OCI-LY1 (cell line): ENCODE results near the gene RNF144A.
"Not testable (repeated sequence)": the region's sequence is repeated elsewhere in the genome, so short reads cannot be mapped to it uniquely, and the experiment has no call there.

Experiments
- H2AFZ ChIP-seq: fragments of 200-600 bp; sonication (generic), shearing (Covaris generic); 2 replicates; pipeline ENCODE4 v1.6.0; 2014; ENCODE audit warnings: antibody characterized with exemption, mild to moderate bottlenecking, low read length
- H3F3A ChIP-seq: fragments of 200-600 bp; sonication (generic), shearing (Covaris generic); 2 replicates; pipeline ENCODE4 v1.6.0; 2014; ENCODE audit warnings: mild to moderate bottlenecking, antibody characterized with exemption, low read length, moderate library complexity; ENCODE audit not compliant: insufficient read depth
- H3K27ac ChIP-seq: fragments of 200-600 bp; sonication (generic); 2 replicates; pipeline ENCODE4 v1.5.1; 2014; ENCODE audit warnings: low read length, mixed run types, mild to moderate bottlenecking, low read depth; ENCODE audit not compliant: poor library complexity, severe bottlenecking
- H3K27me3 ChIP-seq: fragments of 200-600 bp; sonication (generic); 2 replicates; pipeline ENCODE4 v1.6.0; 2014; ENCODE audit warnings: antibody characterized with exemption, mild to moderate bottlenecking, low read length, moderate library complexity; ENCODE audit not compliant: insufficient read depth
- H3K36me3 ChIP-seq: fragments of 200-600 bp; sonication (generic); 2 replicates; pipeline ENCODE4 v1.6.1; 2014; ENCODE audit warnings: mild to moderate bottlenecking, antibody characterized with exemption, low read length, moderate library complexity, mixed read lengths; ENCODE audit not compliant: insufficient read depth
- H3K4me1 ChIP-seq: fragments of 200-600 bp; sonication (generic); 2 replicates; pipeline ENCODE4 v1.5.1; 2014; ENCODE audit warnings: mild to moderate bottlenecking, low read length, moderate library complexity; ENCODE audit not compliant: insufficient read depth, severe bottlenecking
- H3K4me2 ChIP-seq: fragments of 200-600 bp; sonication (generic), shearing (Covaris generic); 2 replicates; pipeline ENCODE4 v1.6.1; 2014; ENCODE audit warnings: low read length
- H3K4me3 ChIP-seq: fragments of 200-600 bp; sonication (generic); 2 replicates; pipeline ENCODE4 v1.5.1; 2014; ENCODE audit warnings: low read length, low read depth, mild to moderate bottlenecking, mixed read lengths; ENCODE audit not compliant: poor library complexity, severe bottlenecking
- H3K79me2 ChIP-seq: fragments of 200-600 bp; shearing (Covaris generic); 2 replicates; pipeline ENCODE4 v1.6.1; 2016; ENCODE audit warnings: mixed run types, low read length, mixed read lengths; ENCODE audit not compliant: insufficient read depth
- H3K9ac ChIP-seq: fragments of 200-600 bp; sonication (generic), shearing (Covaris generic); 2 replicates; pipeline ENCODE4 v1.6.1; 2014; ENCODE audit warnings: mild to moderate bottlenecking, low read length, mixed read lengths
- H3K9me2 ChIP-seq: fragments of 200-600 bp; sonication (generic), shearing (Covaris generic); 2 replicates; pipeline ENCODE4 v1.6.1; 2014; ENCODE audit warnings: low read depth, mild to moderate bottlenecking, low read length, mixed read lengths
- H3K9me3 ChIP-seq: fragments of 200-600 bp; shearing (Covaris generic); 2 replicates; pipeline ENCODE4 v1.6.1; 2014; ENCODE audit warnings: low read length, mixed read lengths
- H4K20me1 ChIP-seq: fragments of 200-600 bp; sonication (generic), shearing (Covaris generic); 2 replicates; pipeline ENCODE4 v1.6.0; 2016; ENCODE audit warnings: mild to moderate bottlenecking, low read length; ENCODE audit not compliant: insufficient read depth
- EZH2 ChIP-seq: fragments of 200-600 bp; sonication (generic), shearing (Covaris generic); IDR thresholded peaks from 2 replicates; pipeline ENCODE4 v1.8.0; 2017; ENCODE audit warnings: borderline replicate concordance, mixed run types, mild to moderate bottlenecking, antibody characterized with exemption, low read length, moderate library complexity, mixed read lengths
- TF ChIP-seq, protein P1 (sequence below): fragments of 200-600 bp; sonication (generic), shearing (Covaris generic); IDR thresholded peaks from 2 replicates; pipeline ENCODE4 v1.5.1; 2017; ENCODE audit warnings: mild to moderate bottlenecking, antibody characterized with exemption, low read length, moderate library complexity, mixed read lengths

RNF144A gene

DNA sequence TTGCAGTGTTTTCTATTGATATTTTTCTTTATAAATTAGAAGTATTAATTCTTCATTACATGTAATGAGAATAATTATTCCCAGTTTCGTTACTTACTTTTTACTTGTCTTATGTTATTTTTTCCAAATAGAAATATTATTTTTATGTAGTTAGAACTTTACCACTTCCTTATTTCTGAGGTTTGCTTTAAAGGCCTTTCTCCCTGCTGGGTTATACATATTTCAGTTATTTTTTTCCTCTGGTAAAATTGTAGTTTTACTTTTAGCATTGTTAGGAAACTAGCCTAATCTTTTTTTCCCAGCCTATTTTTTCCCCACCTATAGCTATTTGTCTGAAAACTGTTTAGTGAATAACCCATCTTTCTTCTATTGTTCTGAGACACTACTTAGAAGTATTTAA lies 17.1 kb downstream of the RNF144A start:
- Histone ChIP-seq H2AFZ (no peak overlapping the region), H4K20me1 (no peaks in the 10 kb centered on the region), H3K9me2 (no peaks in the 10 kb centered on the region), H3K4me1 (no peaks in the 10 kb centered on the region), H3K9me3 (no peaks in the 10 kb centered on the region), H3K36me3 (no peaks in the 10 kb centered on the region), H3K4me3 (no peak overlapping the region), H3K4me2 (no peak overlapping the region), H3K27ac (no peak overlapping the region), H3K27me3 (no peaks in the 10 kb centered on the region), H3F3A (no peaks in the 10 kb centered on the region), H3K79me2 (no peaks in the 10 kb centered on the region), H3K9ac (no peak overlapping the region)
- TF ChIP-seq EZH2, result no peak
- TF ChIP-seq, protein P1, sequence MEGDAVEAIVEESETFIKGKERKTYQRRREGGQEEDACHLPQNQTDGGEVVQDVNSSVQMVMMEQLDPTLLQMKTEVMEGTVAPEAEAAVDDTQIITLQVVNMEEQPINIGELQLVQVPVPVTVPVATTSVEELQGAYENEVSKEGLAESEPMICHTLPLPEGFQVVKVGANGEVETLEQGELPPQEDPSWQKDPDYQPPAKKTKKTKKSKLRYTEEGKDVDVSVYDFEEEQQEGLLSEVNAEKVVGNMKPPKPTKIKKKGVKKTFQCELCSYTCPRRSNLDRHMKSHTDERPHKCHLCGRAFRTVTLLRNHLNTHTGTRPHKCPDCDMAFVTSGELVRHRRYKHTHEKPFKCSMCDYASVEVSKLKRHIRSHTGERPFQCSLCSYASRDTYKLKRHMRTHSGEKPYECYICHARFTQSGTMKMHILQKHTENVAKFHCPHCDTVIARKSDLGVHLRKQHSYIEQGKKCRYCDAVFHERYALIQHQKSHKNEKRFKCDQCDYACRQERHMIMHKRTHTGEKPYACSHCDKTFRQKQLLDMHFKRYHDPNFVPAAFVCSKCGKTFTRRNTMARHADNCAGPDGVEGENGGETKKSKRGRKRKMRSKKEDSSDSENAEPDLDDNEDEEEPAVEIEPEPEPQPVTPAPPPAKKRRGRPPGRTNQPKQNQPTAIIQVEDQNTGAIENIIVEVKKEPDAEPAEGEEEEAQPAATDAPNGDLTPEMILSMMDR, result no peak

DNA sequence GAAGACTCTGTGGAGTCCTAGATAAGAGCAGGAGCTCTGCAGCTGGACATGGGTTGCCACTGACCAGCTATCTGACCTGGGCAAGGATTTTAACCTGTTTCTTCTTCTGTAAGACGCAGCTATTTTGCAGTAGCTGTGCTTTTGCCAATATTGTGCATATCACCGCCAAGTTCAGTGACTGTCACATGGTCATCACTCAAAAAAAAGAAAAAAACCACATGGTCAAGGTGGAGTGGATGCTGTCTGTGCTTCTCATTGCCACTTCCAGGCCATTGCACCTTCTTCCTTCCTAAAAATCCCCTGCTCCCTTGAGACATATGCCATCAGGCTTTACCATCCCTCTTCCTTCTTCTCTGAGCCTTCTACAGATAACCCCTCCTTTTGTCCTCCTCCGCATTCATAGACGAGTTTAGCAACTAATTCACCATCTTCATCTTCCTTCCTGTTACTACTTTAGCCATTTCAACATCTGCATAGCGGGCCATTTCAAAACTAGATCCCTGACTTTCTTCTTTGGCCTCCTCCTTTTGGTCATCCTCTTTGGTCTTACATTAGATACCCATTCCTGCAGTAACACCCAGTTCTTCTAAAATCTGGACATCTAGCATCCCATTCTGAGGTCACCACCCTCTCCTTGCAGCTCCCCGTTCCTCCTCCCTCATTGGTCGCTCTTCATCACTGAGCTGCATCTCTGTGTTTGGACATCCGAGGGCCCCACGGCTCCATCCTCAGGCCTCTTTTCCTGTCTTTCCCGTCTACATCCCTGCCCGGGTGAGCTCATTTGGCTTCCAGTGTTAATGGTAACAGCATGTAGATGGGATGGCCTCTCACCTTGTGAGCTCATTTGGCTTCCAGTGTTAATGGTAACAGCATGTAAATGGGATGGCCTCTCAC lies 17.8 kb downstream of the RNF144A start:
- Histone ChIP-seq H3K27me3 (no peaks in the 10 kb centered on the region), H3K79me2 (no peaks in the 10 kb centered on the region), H3K4me2 (no peak overlapping the region), H3K36me3 (no peaks in the 10 kb centered on the region), H3K9ac (no peak overlapping the region), H2AFZ (no peak overlapping the region), H4K20me1 (no peaks in the 10 kb centered on the region), H3K4me3 (no peak overlapping the region), H3K9me2 (no peaks in the 10 kb centered on the region), H3K4me1 (no peaks in the 10 kb centered on the region), H3F3A (no peaks in the 10 kb centered on the region), H3K9me3 (no peaks in the 10 kb centered on the region), H3K27ac (no peak overlapping the region)
- TF ChIP-seq, protein P1, result no peak
- no peak for TF ChIP-seq EZH2

DNA sequence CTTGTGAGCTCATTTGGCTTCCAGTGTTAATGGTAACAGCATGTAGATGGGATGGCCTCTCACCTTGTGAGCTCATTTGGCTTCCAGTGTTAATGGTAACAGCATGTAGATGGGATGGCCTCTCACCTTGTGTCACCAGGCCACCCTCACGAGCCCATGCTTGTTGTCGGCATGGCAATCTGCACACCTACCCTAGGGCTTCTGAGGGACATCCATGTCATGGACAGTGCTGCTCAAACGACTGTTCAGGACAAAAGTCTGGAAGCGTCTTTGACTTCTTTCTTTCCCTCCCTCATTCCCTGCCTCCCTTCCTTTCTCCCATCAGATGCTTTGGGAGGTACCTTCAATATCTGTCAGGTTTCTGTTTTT lies 18.4 kb downstream of the RNF144A start:
- H3K27ac ChIP-seq, H3K36me3 ChIP-seq, H3K4me3 ChIP-seq, H4K20me1 ChIP-seq, H3K79me2 ChIP-seq, H3K9ac ChIP-seq, H3K9me3 ChIP-seq, H3K4me1 ChIP-seq, H3F3A ChIP-seq, H2AFZ ChIP-seq, H3K9me2 ChIP-seq, H3K4me2 ChIP-seq, H3K27me3 ChIP-seq: not testable (repeated sequence)

DNA sequence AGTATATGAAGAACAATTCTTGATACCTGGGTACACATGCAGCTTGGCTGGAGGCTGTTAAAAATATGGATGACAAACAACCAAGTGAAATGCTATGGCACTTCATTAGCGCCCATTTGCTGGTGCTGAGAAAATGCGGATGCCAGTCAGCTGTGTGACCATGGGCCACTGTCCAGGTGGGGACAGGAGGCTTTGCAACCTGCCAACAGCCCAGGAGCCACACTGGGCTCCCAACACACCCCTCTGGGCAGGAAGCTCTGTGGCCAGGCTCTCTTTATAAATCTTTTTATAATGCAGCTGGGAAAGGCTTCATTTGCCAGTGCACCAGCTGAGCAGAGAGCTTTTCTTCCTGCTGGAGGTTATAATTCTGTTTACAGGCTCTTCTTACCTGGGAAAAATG lies 19.9 kb downstream of the RNF144A start:
- TF ChIP-seq EZH2, result no peak
- TF ChIP-seq, protein P1, result no peak
- H3K9me3 ChIP-seq, result no peaks in the 10 kb centered on the region
- no peaks in the 10 kb centered on the region for H3K79me2 ChIP-seq
- H3K27ac ChIP-seq, result no peak overlapping the region
- H3K9ac ChIP-seq, result no peak overlapping the region
- H2AFZ ChIP-seq, result no peak overlapping the region
- H3K4me1 ChIP-seq, result no peaks in the 10 kb centered on the region
- no peaks in the 10 kb centered on the region for H3F3A ChIP-seq
- no peak overlapping the region for H3K4me3 ChIP-seq
- H4K20me1 ChIP-seq, result no peaks in the 10 kb centered on the region
- no peaks in the 10 kb centered on the region for H3K9me2 ChIP-seq
- H3K36me3 ChIP-seq, result no peaks in the 10 kb centered on the region
- H3K4me2 ChIP-seq, result no peak overlapping the region
- no peaks in the 10 kb centered on the region for H3K27me3 ChIP-seq
